Activated naive CD8-positive, alpha-beta T cell treated with anti-CD3 and anti-CD28 coated beads, Interleukin-2, amount 50 U/mL, for 16 hours (primary cell): ENCODE data around the gene SLC39A7.

Experiments used
- DNase-seq: peaks from one replicate; pipeline ENCODE4 v3.0.0-alpha.2; 2020; ENCODE audit warnings: low read depth, low spot score

Gene SLC39A7

GRCh38 chr6:33170176-33171015, 30.3 kb upstream of the SLC39A7 start:
- no peak for DNase-seq

GRCh38 chr6:33171016-33171879, 29.4 kb upstream of the SLC39A7 start:
- no peak for DNase-seq

- DNase-seq, result no peak
These were observed 28.6 kb upstream of the SLC39A7 start for GRCh38 chr6:33171880-33172687.

GRCh38 chr6:33172688-33173534, 27.8 kb upstream of the SLC39A7 start:
- no peak for DNase-seq

- no peak for DNase-seq
These were observed 27.0 kb upstream of the SLC39A7 start for GRCh38 chr6:33173535-33174180.

- no peak for DNase-seq
These were observed 25.9 kb upstream of the SLC39A7 start for GRCh38 chr6:33174784-33175183.

GRCh38 chr6:33175436-33176069, 25.1 kb upstream of the SLC39A7 start:
- no peak for DNase-seq

- DNase-seq, result no peak
These were observed 23.8 kb upstream of the SLC39A7 start for GRCh38 chr6:33176906-33177305.

GRCh38 chr6:33177552-33178446, 22.9 kb upstream of the SLC39A7 start:
- no peak for DNase-seq

- DNase-seq, result no peak
These were observed 21.8 kb upstream of the SLC39A7 start for GRCh38 chr6:33178755-33179475.

- no peak for DNase-seq
These were observed 19.5 kb upstream of the SLC39A7 start for GRCh38 chr6:33181141-33181540.

- no peak for DNase-seq
These were observed 17.5 kb upstream of the SLC39A7 start for GRCh38 chr6:33183071-33183683.

- no peak for DNase-seq
These were observed 15.5 kb upstream of the SLC39A7 start for GRCh38 chr6:33185190-33185589.

- DNase-seq, result no peak
These were observed 14.9 kb upstream of the SLC39A7 start for GRCh38 chr6:33185654-33186187.

- no peak for DNase-seq
These were observed 12.9 kb upstream of the SLC39A7 start for GRCh38 chr6:33187809-33188208.

- DNase-seq, result no peak
These were observed 11.5 kb upstream of the SLC39A7 start for GRCh38 chr6:33189164-33189563.

GRCh38 chr6:33189625-33190448, 10.8 kb upstream of the SLC39A7 start:
- no peak for DNase-seq
